Islet of Langerhans (tissue), 1 donor: ENCODE data around the gene HRH3.

Experiments used
- FAIRE-seq: peaks from one replicate; lab custom pipeline; 2011; peaks lifted over from hg19 to GRCh38; lab: Jason Lieb, UNC

HRH3 gene

GRCh38 chr20:62229667-62230066 lies 9.6 kb upstream of the HRH3 start:
- FAIRE-seq = no peak

GRCh38 chr20:62228982-62229545 lies 9.0 kb upstream of the HRH3 start:
- FAIRE-seq = no peak

GRCh38 chr20:62227977-62228958 lies 8.2 kb upstream of the HRH3 start:
- no peak for FAIRE-seq

GRCh38 chr20:62227591-62227976 lies 7.5 kb upstream of the HRH3 start:
- FAIRE-seq = no peak

GRCh38 chr20:62226707-62227590 lies 6.9 kb upstream of the HRH3 start:
- FAIRE-seq = no peak

- FAIRE-seq = no peak
These were observed 6.0 kb upstream of the HRH3 start for GRCh38 chr20:62225820-62226635.

GRCh38 chr20:62225026-62225425 lies 4.9 kb upstream of the HRH3 start:
- FAIRE-seq = no peak

- FAIRE-seq = no peak
These were observed 4.2 kb upstream of the HRH3 start for GRCh38 chr20:62224113-62224855.

GRCh38 chr20:62223571-62223970 lies 3.5 kb upstream of the HRH3 start:
- FAIRE-seq = no peak

GRCh38 chr20:62222972-62223371 lies 2.9 kb upstream of the HRH3 start:
- FAIRE-seq = no peak

- no peak for FAIRE-seq
These were observed 2.3 kb upstream of the HRH3 start for GRCh38 chr20:62222266-62222850.

GRCh38 chr20:62220666-62221568 lies 839 bp upstream of the HRH3 start:
- FAIRE-seq = no peak

- no peak for FAIRE-seq
These were observed 732 bp downstream of the HRH3 start for GRCh38 chr20:62219101-62219991.

GRCh38 chr20:62217913-62218773 lies 1.9 kb downstream of the HRH3 start:
- no peak for FAIRE-seq

- no peak for FAIRE-seq
These were observed 3.2 kb downstream of the HRH3 start for GRCh38 chr20:62216636-62217566.

GRCh38 chr20:62215991-62216635 lies 4.0 kb downstream of the HRH3 start:
- FAIRE-seq = no peak
